Measurements from ENCODE around the gene CTIF. TPM values are rescaled to one million over a fixed set of nuclear protein-coding genes. Genes with fewer than 3 reads are reported as not detected.

Gene CTIF
- polyA plus RNA-seq, 1 of the 3 experiments (the other 2 are of a cell fraction) = 47.2 TPM

DNA sequence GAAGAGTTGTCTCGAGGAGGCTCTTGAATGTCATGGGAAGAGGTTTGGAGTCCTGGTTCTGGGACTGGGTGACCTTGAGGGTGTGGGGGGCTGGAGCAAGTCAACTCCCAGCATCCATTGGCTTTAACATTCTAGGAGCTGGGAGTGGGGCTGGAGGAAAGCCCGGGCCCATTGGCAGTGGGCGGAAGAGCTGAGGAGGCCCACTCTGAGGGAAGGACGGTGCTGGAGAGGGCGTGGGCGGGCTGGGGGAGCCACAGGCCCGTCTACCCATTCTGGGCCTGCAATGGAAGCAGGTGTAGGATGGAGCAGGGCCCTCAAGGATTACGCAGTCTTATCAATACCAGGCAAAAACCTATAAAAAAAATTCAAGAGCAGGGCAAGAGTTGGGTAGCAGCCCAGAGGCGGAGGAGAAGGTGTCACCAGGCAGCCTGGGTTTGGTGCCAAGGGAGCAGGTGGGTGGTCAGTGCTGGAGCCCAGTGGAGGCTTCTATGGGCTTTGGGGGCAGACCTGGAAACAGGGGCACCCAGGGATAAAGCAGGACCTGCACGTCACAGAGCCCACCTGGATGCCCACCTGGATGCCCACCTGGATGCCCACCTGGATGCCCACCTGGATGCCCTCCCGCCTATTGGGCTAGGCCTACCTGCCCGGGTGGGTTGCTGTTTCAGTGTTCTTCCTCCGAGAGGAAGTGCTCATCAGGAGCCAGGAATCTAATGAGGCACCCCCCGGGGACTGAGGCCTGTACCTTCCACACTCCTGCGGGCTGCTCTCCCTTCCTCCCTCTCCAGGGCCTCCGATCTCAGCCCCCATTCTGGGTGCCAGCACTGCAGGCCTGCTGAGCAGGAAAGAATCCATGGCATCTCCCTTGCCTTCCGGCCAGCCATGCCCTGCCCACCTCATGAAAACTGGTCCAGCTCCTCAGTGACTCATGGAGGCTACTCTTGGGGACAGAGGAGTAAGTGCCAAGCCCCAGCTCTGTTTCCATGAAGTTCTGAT lies 71.3 kb downstream of the CTIF start:
- CTCF ChIA-PET = interaction anchor here (1.5 kb wide), 1 partner anchor 15 kb away, joined by 3 read pairs; no protein-coding TSS in a partner anchor
- POLR2A ChIA-PET = no interaction called here
- Histone ChIP-seq H3K27ac (ENCODE audit: low read depth in 2 of 2, low read length in 1 of 2) (no peak overlapping the region), H3K4me1 (ENCODE audit: control insufficient read depth in 1 of 2, insufficient read depth in 2 of 2, low read depth in 1 of 2, low read length in 1 of 2) (peaks cover 25 to 49% of the 10 kb centered on the region in 2 experiments; a peak in 3 of 4 replicates), H3K9me3 (no peaks in the 10 kb centered on the region), H3K27me3 (ENCODE audit: insufficient read depth) (no peaks in the 10 kb centered on the region), H3K9ac (no peak overlapping the region), H3F3A (replicated peaks; ENCODE audit: insufficient read depth) (no peaks in the 10 kb centered on the region), H3K4me3 (ENCODE audit: low read depth in 2 of 2, low read length in 1 of 2) (no peak overlapping the region), H3K4me2 (0 out of 2 replicates have a peak overlapping the region, but pooled peaks have one; percentile 24), H3K36me3 (replicated peaks in 1 of 2; ENCODE audit: control insufficient read depth in 1 of 2, insufficient read depth in 2 of 2, low read length in 1 of 2) (no peaks in the 10 kb centered on the region), H2AFZ (ENCODE audit: low read depth) (no peak overlapping the region), H4K20me1 (ENCODE audit: insufficient read depth) (peaks cover 86% of the 10 kb centered on the region), H3K9me2 (no peaks in the 10 kb centered on the region), H3K79me2 (ENCODE audit: insufficient read depth) (peaks cover 95% of the 10 kb centered on the region)
- WGBS (ENCODE audit: low lambda C conversion rate) = 90% methylated on average over 14 of the region's 17 CpGs
- DNase-seq = no peak
- TF ChIP-seq POLR2AphosphoS5 (IDR thresholded peaks at IDR 0.05; ENCODE audit: low read depth, low read length) (no peak), RFX5 (IDR thresholded peaks at IDR 0.05; ENCODE audit: low read length) (no peak), REST (IDR thresholded peaks at IDR 0.05; ENCODE audit: low read depth, low read length) (0 out of 2 replicates have a peak, but pooled peaks have one; percentile 10), TCF12 (IDR thresholded peaks at IDR 0.05) (peak; percentile 27; the same call in 1 of the 2 replicates), NFIC (IDR thresholded peaks at IDR 0.05; ENCODE audit: borderline replicate concordance) (peak; percentile 39; the same call in 1 of the 2 replicates), EP300 (IDR thresholded peaks at IDR 0.05; ENCODE audit: borderline replicate concordance in 1 of 2, low read depth in 1 of 2, low read length in 1 of 2) (peak in 1 of 2 experiments; percentile 43; a peak in 1 of 4 replicates), MEF2A (IDR thresholded peaks at IDR 0.05; ENCODE audit: borderline replicate concordance, low read depth) (no peak), TEAD4 (IDR thresholded peaks at IDR 0.05; ENCODE audit: borderline replicate concordance, insufficient read depth) (0 out of 2 replicates have a peak, but pooled peaks have one; percentile 21)

- Histone ChIP-seq H3K27ac (ENCODE audit: low read depth in 2 of 2, low read length in 1 of 2) (no peak overlapping the region), H3K9ac (no peak overlapping the region), H3K9me3 (no peaks in the 10 kb centered on the region), H3K4me2 (no peak overlapping the region), H4K20me1 (ENCODE audit: insufficient read depth) (peaks cover 79% of the 10 kb centered on the region), H3K79me2 (ENCODE audit: insufficient read depth) (peaks cover 92% of the 10 kb centered on the region), H3K36me3 (replicated peaks in 1 of 2; ENCODE audit: control insufficient read depth in 1 of 2, insufficient read depth in 2 of 2, low read length in 1 of 2) (no peaks in the 10 kb centered on the region), H3F3A (replicated peaks; ENCODE audit: insufficient read depth) (no peaks in the 10 kb centered on the region), H2AFZ (ENCODE audit: low read depth) (no peak overlapping the region), H3K27me3 (ENCODE audit: insufficient read depth) (no peaks in the 10 kb centered on the region), H3K9me2 (no peaks in the 10 kb centered on the region), H3K4me3 (ENCODE audit: low read depth in 2 of 2, low read length in 1 of 2) (no peak overlapping the region), H3K4me1 (ENCODE audit: control insufficient read depth in 1 of 2, insufficient read depth in 2 of 2, low read depth in 1 of 2, low read length in 1 of 2) (peaks cover 24 to 40% of the 10 kb centered on the region in 2 experiments; a peak in 3 of 4 replicates)
- 100% methylated on average over 2 of the region's 5 CpGs for WGBS (ENCODE audit: low lambda C conversion rate)
- ChIA-PET POLR2A (interaction anchor here (0.9 kb wide), 1 partner anchor 16 kb away, joined by 3 read pairs; no protein-coding TSS in a partner anchor), CTCF (no interaction called here)
- TF ChIP-seq EZH2phosphoT487 (IDR thresholded peaks at IDR 0.05; ENCODE audit: borderline replicate concordance, low read depth) = no peak
- TF ChIP-seq RCOR1 (IDR thresholded peaks at IDR 0.05; ENCODE audit: low read length) = no peak
- TF ChIP-seq, protein P1, sequence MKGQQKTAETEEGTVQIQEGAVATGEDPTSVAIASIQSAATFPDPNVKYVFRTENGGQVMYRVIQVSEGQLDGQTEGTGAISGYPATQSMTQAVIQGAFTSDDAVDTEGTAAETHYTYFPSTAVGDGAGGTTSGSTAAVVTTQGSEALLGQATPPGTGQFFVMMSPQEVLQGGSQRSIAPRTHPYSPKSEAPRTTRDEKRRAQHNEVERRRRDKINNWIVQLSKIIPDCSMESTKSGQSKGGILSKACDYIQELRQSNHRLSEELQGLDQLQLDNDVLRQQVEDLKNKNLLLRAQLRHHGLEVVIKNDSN (IDR thresholded peaks at IDR 0.05; ENCODE audit: borderline replicate concordance, low read depth) = no peak
- TF ChIP-seq TEAD4 (IDR thresholded peaks at IDR 0.05; ENCODE audit: borderline replicate concordance, insufficient read depth) = no peak
- TF ChIP-seq, protein P2, sequence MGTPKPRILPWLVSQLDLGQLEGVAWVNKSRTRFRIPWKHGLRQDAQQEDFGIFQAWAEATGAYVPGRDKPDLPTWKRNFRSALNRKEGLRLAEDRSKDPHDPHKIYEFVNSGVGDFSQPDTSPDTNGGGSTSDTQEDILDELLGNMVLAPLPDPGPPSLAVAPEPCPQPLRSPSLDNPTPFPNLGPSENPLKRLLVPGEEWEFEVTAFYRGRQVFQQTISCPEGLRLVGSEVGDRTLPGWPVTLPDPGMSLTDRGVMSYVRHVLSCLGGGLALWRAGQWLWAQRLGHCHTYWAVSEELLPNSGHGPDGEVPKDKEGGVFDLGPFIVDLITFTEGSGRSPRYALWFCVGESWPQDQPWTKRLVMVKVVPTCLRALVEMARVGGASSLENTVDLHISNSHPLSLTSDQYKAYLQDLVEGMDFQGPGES (IDR thresholded peaks at IDR 0.05; ENCODE audit: low read depth, low read length) = no peak
- no peak for TF ChIP-seq TAF1 (IDR thresholded peaks at IDR 0.05; ENCODE audit: borderline replicate concordance, low read depth, low read length)
- TF ChIP-seq NRF1 (IDR thresholded peaks at IDR 0.05; ENCODE audit: low read depth, low read length) = no peak
- TF ChIP-seq GABPA (IDR thresholded peaks at IDR 0.05; ENCODE audit: low read depth) = no peak
- TF ChIP-seq RAD21 (IDR thresholded peaks at IDR 0.05; ENCODE audit: low read length) = no peak
- TF ChIP-seq JUND (IDR thresholded peaks at IDR 0.05) = no peak
- TF ChIP-seq, protein P3, sequence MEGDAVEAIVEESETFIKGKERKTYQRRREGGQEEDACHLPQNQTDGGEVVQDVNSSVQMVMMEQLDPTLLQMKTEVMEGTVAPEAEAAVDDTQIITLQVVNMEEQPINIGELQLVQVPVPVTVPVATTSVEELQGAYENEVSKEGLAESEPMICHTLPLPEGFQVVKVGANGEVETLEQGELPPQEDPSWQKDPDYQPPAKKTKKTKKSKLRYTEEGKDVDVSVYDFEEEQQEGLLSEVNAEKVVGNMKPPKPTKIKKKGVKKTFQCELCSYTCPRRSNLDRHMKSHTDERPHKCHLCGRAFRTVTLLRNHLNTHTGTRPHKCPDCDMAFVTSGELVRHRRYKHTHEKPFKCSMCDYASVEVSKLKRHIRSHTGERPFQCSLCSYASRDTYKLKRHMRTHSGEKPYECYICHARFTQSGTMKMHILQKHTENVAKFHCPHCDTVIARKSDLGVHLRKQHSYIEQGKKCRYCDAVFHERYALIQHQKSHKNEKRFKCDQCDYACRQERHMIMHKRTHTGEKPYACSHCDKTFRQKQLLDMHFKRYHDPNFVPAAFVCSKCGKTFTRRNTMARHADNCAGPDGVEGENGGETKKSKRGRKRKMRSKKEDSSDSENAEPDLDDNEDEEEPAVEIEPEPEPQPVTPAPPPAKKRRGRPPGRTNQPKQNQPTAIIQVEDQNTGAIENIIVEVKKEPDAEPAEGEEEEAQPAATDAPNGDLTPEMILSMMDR (IDR thresholded peaks at IDR 0.05) = no peak
- TF ChIP-seq RXRA (IDR thresholded peaks at IDR 0.05; ENCODE audit: borderline replicate concordance, low read depth) = no peak
- DNase-seq = no peak
Observed at GRCh38 chr18:48611203-48611602, 72.4 kb downstream of the CTIF start.

Measured in SK-N-SH (cell line).